Measurements from ENCODE around the gene SCAP.

- TF ChIP-seq ZNF414 (CRISPR knock-in tag; IDR thresholded peaks at IDR 0.05) (no peak), BHLHE40 (IDR thresholded peaks at IDR 0.05; ENCODE audit: low read length) (no peak), MAFF (IDR thresholded peaks at IDR 0.05; ENCODE audit: low read depth, low read length) (no peak), MZF1 (CRISPR knock-in tag; IDR thresholded peaks at IDR 0.05; ENCODE audit: borderline replicate concordance) (no peak), NONO (IDR thresholded peaks at IDR 0.05) (no peak), NONO (CRISPR knock-in tag; conservative IDR thresholded peaks at IDR 0.05) (no peak), HNF4A (CRISPR knock-in tag; IDR thresholded peaks at IDR 0.05) (no peak), NR2F1 (CRISPR knock-in tag; IDR thresholded peaks at IDR 0.05) (no peak)
Observed at GRCh38 chr3:47384425-47384824, 91.3 kb downstream of the SCAP start.

Measured in HepG2 (cell line).